AG09319 (cell line): ENCODE data around the gene ETHE1.

Source experiments
- DNase-seq: peaks from one replicate; pipeline ENCODE4 v3.0.0-alpha.2; 2010; ENCODE audit warnings: low read depth; ENCODE audit errors: extremely low read depth
- TF ChIP-seq, protein P1 (sequence below): IDR thresholded peaks from 2 replicates; pipeline ENCODE4 v1.5.1; 2011; ENCODE audit warnings: low read depth, mild to moderate bottlenecking, inconsistent platforms, low read length, moderate library complexity

ETHE1 gene, protein sequence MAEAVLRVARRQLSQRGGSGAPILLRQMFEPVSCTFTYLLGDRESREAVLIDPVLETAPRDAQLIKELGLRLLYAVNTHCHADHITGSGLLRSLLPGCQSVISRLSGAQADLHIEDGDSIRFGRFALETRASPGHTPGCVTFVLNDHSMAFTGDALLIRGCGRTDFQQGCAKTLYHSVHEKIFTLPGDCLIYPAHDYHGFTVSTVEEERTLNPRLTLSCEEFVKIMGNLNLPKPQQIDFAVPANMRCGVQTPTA

GRCh38 chr19:43526884-43527859 lies at the start of gene ETHE1:
Gene ETHE1 (minus strand): TSS chr19:43527201. CDS start chr19:43527177, 24 bp downstream.
- TF ChIP-seq, protein P1, sequence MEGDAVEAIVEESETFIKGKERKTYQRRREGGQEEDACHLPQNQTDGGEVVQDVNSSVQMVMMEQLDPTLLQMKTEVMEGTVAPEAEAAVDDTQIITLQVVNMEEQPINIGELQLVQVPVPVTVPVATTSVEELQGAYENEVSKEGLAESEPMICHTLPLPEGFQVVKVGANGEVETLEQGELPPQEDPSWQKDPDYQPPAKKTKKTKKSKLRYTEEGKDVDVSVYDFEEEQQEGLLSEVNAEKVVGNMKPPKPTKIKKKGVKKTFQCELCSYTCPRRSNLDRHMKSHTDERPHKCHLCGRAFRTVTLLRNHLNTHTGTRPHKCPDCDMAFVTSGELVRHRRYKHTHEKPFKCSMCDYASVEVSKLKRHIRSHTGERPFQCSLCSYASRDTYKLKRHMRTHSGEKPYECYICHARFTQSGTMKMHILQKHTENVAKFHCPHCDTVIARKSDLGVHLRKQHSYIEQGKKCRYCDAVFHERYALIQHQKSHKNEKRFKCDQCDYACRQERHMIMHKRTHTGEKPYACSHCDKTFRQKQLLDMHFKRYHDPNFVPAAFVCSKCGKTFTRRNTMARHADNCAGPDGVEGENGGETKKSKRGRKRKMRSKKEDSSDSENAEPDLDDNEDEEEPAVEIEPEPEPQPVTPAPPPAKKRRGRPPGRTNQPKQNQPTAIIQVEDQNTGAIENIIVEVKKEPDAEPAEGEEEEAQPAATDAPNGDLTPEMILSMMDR = no peak
- DNase-seq = no peak

- DNase-seq = no peak
- TF ChIP-seq, protein P1 = no peak
Measured at GRCh38 chr19:43575955-43576878, 49.2 kb upstream of the ETHE1 start.

- TF ChIP-seq, protein P1 = no peak
- peak; percentile 95 for DNase-seq
Measured at GRCh38 chr19:43575156-43575950, 48.4 kb upstream of the ETHE1 start, which contains the start of the genes PINLYP and XRCC1. Gene PINLYP (plus strand): TSS chr19:43575801. CDS start chr19:43577192, 1,391 bp downstream. Gene XRCC1 (minus strand): TSS chr19:43575527. CDS start chr19:43575458, 69 bp downstream.

DNA sequence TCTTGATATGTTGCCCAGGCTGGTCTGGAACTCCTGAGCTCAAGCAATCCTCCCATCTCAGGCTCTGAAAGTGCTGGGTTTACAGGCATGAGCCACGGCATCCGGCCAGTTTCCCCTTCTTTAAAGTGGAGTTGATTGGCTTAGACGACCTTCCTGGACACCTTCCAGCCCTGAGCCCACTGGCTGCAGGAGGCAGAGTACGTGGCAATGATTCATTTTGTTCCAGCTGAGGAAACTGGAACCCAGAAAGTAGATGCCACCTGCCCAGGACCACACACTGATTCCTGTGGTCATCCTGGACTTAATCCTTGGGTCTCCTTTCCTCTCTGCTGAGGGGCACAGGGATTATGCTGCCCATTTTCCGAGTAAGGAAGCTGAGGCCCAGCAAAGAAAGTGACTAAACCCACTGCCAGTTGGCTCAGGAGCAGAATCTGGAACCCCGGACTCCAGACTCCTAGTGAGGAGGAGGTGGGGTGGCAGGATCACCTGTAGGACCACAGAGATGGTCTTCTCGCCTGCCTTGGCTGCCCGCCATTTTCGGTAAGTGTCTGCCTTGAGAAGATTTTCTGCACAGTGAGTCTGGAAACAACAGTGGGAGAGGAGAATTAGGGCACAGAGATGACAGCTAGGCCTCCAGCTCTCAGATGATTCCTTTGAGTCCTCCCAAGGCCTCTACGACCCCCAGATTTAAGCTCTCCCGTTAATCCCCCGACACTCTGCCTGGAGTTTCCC lies 47.6 kb upstream of the ETHE1 start:
- DNase-seq = no peak
- TF ChIP-seq, protein P1 = no peak

DNA sequence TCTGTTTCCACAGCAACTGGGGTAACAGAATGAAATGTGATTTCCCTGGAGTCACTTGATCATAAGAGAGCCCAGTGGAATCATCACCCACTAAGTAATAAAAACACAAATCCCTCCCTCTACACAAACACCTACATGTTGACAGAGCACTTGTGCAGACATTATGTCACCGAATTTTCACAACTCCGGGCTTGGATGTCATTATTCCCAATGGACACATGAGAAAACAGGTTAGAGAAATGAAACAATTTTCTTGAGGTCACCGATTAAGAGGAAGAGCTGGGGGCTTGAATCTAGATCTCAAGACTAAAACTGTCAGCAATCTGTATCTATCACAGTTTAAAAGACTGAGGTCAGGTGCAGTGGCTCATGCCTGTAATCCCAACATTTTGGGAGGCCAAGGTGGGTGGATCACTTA lies 45.2 kb upstream of the ETHE1 start:
- DNase-seq = no peak
- TF ChIP-seq, protein P1 = no peak
